Nephron progenitor cell (in vitro differentiated cells): ENCODE measurements around the gene METTL8.

Experiments used
- DNase-seq: peaks from one replicate; pipeline ENCODE4 v3.0.0; 2021
- H3K27ac Mint-ChIP-seq: 2 replicates; pipeline ENCODE4 v1.8.0; 2021; ENCODE audit warnings: mild to moderate bottlenecking, moderate library complexity, mixed read lengths
- H3K27me3 Mint-ChIP-seq: 2 replicates; pipeline ENCODE4 v1.8.0; 2021; ENCODE audit warnings: mild to moderate bottlenecking, low read depth, mixed read lengths; ENCODE audit not compliant: poor library complexity
- H3K36me3 Mint-ChIP-seq: 2 replicates; pipeline ENCODE4 v1.8.0; 2021; ENCODE audit warnings: low read depth, mixed read lengths
- H3K4me1 Mint-ChIP-seq: 2 replicates; pipeline ENCODE4 v1.8.0; 2021; ENCODE audit warnings: mixed read lengths
- H3K4me3 Mint-ChIP-seq: 2 replicates; pipeline ENCODE4 v1.8.0; 2021; ENCODE audit warnings: mild to moderate bottlenecking, moderate library complexity, mixed read lengths
- H3K9me3 Mint-ChIP-seq: 2 replicates; pipeline ENCODE4 v1.8.0; 2021; ENCODE audit warnings: mild to moderate bottlenecking, moderate library complexity, mixed read lengths
- CTCF ChIP-seq: fragments of 200-600 bp; sonication (generic); IDR thresholded peaks from 2 replicates; pipeline ENCODE4 v1.5.0; 2021; ENCODE audit warnings: antibody characterized with exemption

The METTL8 gene

GRCh38 chr2:171475979-171476378, 42.2 kb upstream of the METTL8 start:
- Mint-ChIP-seq H3K9me3 (no peaks in the 10 kb centered on the region), H3K27me3 (no peaks in the 10 kb centered on the region), H3K4me3 (no peak overlapping the region), H3K27ac (no peak overlapping the region), H3K36me3 (peaks cover 38% of the 10 kb centered on the region), H3K4me1 (peaks cover 12% of the 10 kb centered on the region)
- TF ChIP-seq CTCF: no peak
- DNase-seq: no peak

GRCh38 chr2:171470129-171470528, 36.3 kb upstream of the METTL8 start:
- H3K4me1 Mint-ChIP-seq: peaks cover 4% of the 10 kb centered on the region
- H3K9me3 Mint-ChIP-seq: no peaks in the 10 kb centered on the region
- no peak overlapping the region for H3K4me3 Mint-ChIP-seq
- no peaks in the 10 kb centered on the region for H3K27me3 Mint-ChIP-seq
- H3K27ac Mint-ChIP-seq: no peak overlapping the region
- no peak for DNase-seq
- TF ChIP-seq CTCF: no peak
- peaks cover 59% of the 10 kb centered on the region for H3K36me3 Mint-ChIP-seq

- no peak overlapping the region for H3K27ac Mint-ChIP-seq
- no peaks in the 10 kb centered on the region for H3K9me3 Mint-ChIP-seq
- H3K4me1 Mint-ChIP-seq: no peaks in the 10 kb centered on the region
- no peaks in the 10 kb centered on the region for H3K27me3 Mint-ChIP-seq
- DNase-seq: no peak
- H3K4me3 Mint-ChIP-seq: no peak overlapping the region
- TF ChIP-seq CTCF: no peak
- peaks cover 50% of the 10 kb centered on the region for H3K36me3 Mint-ChIP-seq
These were observed 35.4 kb upstream of the METTL8 start for GRCh38 chr2:171469176-171469575.

GRCh38 chr2:171460537-171460936, 26.7 kb upstream of the METTL8 start:
- DNase-seq: no peak
- Mint-ChIP-seq H3K4me1 (no peaks in the 10 kb centered on the region), H3K4me3 (no peak overlapping the region), H3K9me3 (peaks cover 21% of the 10 kb centered on the region), H3K27me3 (no peaks in the 10 kb centered on the region), H3K36me3 (peaks cover 69% of the 10 kb centered on the region), H3K27ac (no peak overlapping the region)
- TF ChIP-seq CTCF: no peak

GRCh38 chr2:171459498-171459897, 25.7 kb upstream of the METTL8 start:
- DNase-seq: no peak
- Mint-ChIP-seq H3K9me3 (peaks cover 28% of the 10 kb centered on the region), H3K36me3 (peaks cover 79% of the 10 kb centered on the region), H3K27me3 (no peaks in the 10 kb centered on the region), H3K4me3 (no peak overlapping the region), H3K4me1 (no peaks in the 10 kb centered on the region), H3K27ac (no peak overlapping the region)
- no peak for TF ChIP-seq CTCF

GRCh38 chr2:171452773-171453172, 19.0 kb upstream of the METTL8 start:
- Mint-ChIP-seq H3K4me1 (no peaks in the 10 kb centered on the region), H3K27ac (no peak overlapping the region), H3K36me3 (peaks cover 78% of the 10 kb centered on the region), H3K4me3 (no peak overlapping the region), H3K27me3 (no peaks in the 10 kb centered on the region), H3K9me3 (peaks cover 22% of the 10 kb centered on the region)
- DNase-seq: no peak
- no peak for TF ChIP-seq CTCF
